Neuronal stem cell (in vitro differentiated cells): Measurements from ENCODE around the gene PISD.

Experiments used
- DNase-seq: peaks from one replicate; pipeline ENCODE4 v3.0.0-alpha.2; 2013; ENCODE audit warnings: low spot score
- H2AFZ ChIP-seq: one replicate; pipeline ENCODE4 v1.6.1; 2013; ENCODE audit warnings: mild to moderate bottlenecking, low read length, inconsistent platforms
- H2AK5ac ChIP-seq: 2 replicates; pipeline ENCODE4 v1.6.1; 2013; ENCODE audit warnings: low read depth, mild to moderate bottlenecking, inconsistent platforms, low read length, moderate library complexity, mixed read lengths
- H2BK120ac ChIP-seq: 2 replicates; pipeline ENCODE4 v1.6.1; 2013; ENCODE audit warnings: low read depth, mild to moderate bottlenecking, inconsistent platforms, low read length, moderate library complexity, mixed read lengths
- H2BK12ac ChIP-seq: one replicate; pipeline ENCODE4 v1.6.1; 2013; ENCODE audit warnings: low read length, inconsistent platforms
- H2BK15ac ChIP-seq: 2 replicates; pipeline ENCODE4 v1.6.1; 2013; ENCODE audit warnings: mild to moderate bottlenecking, low read length, inconsistent platforms, mixed read lengths
- H2BK5ac ChIP-seq: one replicate; pipeline ENCODE4 v1.6.1; 2013; ENCODE audit warnings: inconsistent platforms, mild to moderate bottlenecking, low read length, moderate library complexity
- H3K14ac ChIP-seq: one replicate; pipeline ENCODE4 v1.6.1; 2013; ENCODE audit warnings: low read length, inconsistent platforms
- H3K18ac ChIP-seq: 2 replicates; pipeline ENCODE4 v1.6.1; 2013; ENCODE audit warnings: low read length, inconsistent platforms
- H3K23ac ChIP-seq: 2 replicates; pipeline ENCODE4 v1.6.1; 2013; ENCODE audit warnings: low read depth, mild to moderate bottlenecking, mixed read lengths, low read length, inconsistent platforms; ENCODE audit not compliant: poor library complexity
- H3K27ac ChIP-seq: replicated peaks from 3 replicates; pipeline ENCODE4 v1.5.1; 2013; ENCODE audit warnings: low read length, inconsistent platforms
- H3K27me3 ChIP-seq, 3 experiments: 2 replicates each; pipeline ENCODE4 v1.6.1; 2013; ENCODE audit warnings: low read length in 3 of 3, mild to moderate bottlenecking in 2 of 3, inconsistent platforms in 1 of 3, low read depth in 1 of 3, mixed read lengths in 1 of 3, moderate library complexity in 1 of 3; ENCODE audit not compliant: control insufficient read depth in 3 of 3, insufficient read depth in 3 of 3
- H3K36me3 ChIP-seq, 2 donors: replicated peaks in 1 of 2; 2 replicates each; pipeline ENCODE4 v1.6.1; 2013; ENCODE audit warnings: low read length in 2 of 2; ENCODE audit not compliant: control insufficient read depth in 2 of 2, insufficient read depth in 2 of 2
- H3K4ac ChIP-seq: 2 replicates; pipeline ENCODE4 v1.6.1; 2013; ENCODE audit warnings: inconsistent platforms, mild to moderate bottlenecking, low read length, moderate library complexity
- H3K4me1 ChIP-seq, 2 donors: 1 replicate in 1 of 2; 2 replicates in 1 of 2; pipeline ENCODE4 v1.6.1; 2013; ENCODE audit warnings: low read length in 2 of 2, low read depth in 1 of 2; ENCODE audit not compliant: control insufficient read depth in 2 of 2, insufficient read depth in 1 of 2
- H3K4me2 ChIP-seq: one replicate; pipeline ENCODE4 v1.6.1; 2013; ENCODE audit warnings: mild to moderate bottlenecking, low read length, inconsistent platforms; ENCODE audit not compliant: insufficient read depth, poor library complexity, severe bottlenecking
- H3K4me3 ChIP-seq, 2 donors: 2 replicates each; pipeline ENCODE4 v1.5.1; 2013; ENCODE audit warnings: low read length in 2 of 2, mild to moderate bottlenecking in 2 of 2, inconsistent platforms in 1 of 2, moderate library complexity in 1 of 2
- H3K79me1 ChIP-seq: one replicate; pipeline ENCODE4 v1.6.1; 2013; ENCODE audit warnings: low read depth, mild to moderate bottlenecking, inconsistent platforms, low read length, moderate library complexity
- H3K9ac ChIP-seq: one replicate; pipeline ENCODE4 v1.6.1; 2013; ENCODE audit warnings: mild to moderate bottlenecking, low read depth, low read length, inconsistent platforms; ENCODE audit not compliant: poor library complexity
- H3K9me3 ChIP-seq, 2 donors: replicated peaks in 1 of 2; 2 replicates each; pipeline versions ENCODE3 to v1.6.1; 2013; ENCODE audit warnings: low read length in 2 of 2, mild to moderate bottlenecking in 2 of 2, inconsistent platforms in 1 of 2, low read depth in 1 of 2, mixed read lengths in 1 of 2, moderate library complexity in 1 of 2; ENCODE audit not compliant: control insufficient read depth in 2 of 2, insufficient read depth in 1 of 2
- H4K8ac ChIP-seq: one replicate; pipeline ENCODE4 v1.6.1; 2013; ENCODE audit warnings: low read depth, mild to moderate bottlenecking, inconsistent platforms, low read length, moderate library complexity
- H4K91ac ChIP-seq: one replicate; pipeline ENCODE4 v1.6.1; 2013; ENCODE audit warnings: low read length, low read depth, mild to moderate bottlenecking, inconsistent platforms; ENCODE audit not compliant: poor library complexity
- WGBS, 2 donors: extraction: QIAGEN DNeasy Blood & Tissue Kit; methylation state at CpG; one replicate each; pipeline ENCODE4 v1.1.7; 2013; ENCODE audit warnings: missing lambda C conversion rate in 2 of 2, mixed read lengths in 1 of 2; ENCODE audit not compliant: insufficient read length in 2 of 2, insufficient replicate concordance in 1 of 2; ENCODE audit errors: extremely low coverage in 2 of 2; 5-methylcytosine and 5-hydroxymethylcytosine counted together

The PISD gene

GRCh38 chr22:31647523-31648320 is 14.3 kb downstream of the PISD start:
- Histone ChIP-seq H2BK15ac (no peak overlapping the region), H3K4me2 (no peak overlapping the region), H3K14ac (no peak overlapping the region), H3K9ac (no peak overlapping the region), H4K91ac (no peak overlapping the region), H2BK5ac (no peak overlapping the region), H3K23ac (no peak overlapping the region), H3K4me3 (no peak overlapping the region), H3K4ac (no peak overlapping the region), H4K8ac (no peak overlapping the region), H2AFZ (no peak overlapping the region), H3K36me3 (peaks cover 10 to 57% of the 10 kb centered on the region in 2 donors), H2AK5ac (no peak overlapping the region), H3K27ac (no peak overlapping the region), H3K4me1 (no peaks in the 10 kb centered on the region), H3K79me1 (peaks cover 1% of the 10 kb centered on the region), H2BK120ac (no peak overlapping the region), H3K18ac (no peak overlapping the region), H3K9me3 (no peaks in the 10 kb centered on the region), H3K27me3 (no peaks in the 10 kb centered on the region), H2BK12ac (no peak overlapping the region)
- DNase-seq = no peak
- WGBS, 2 donors = no CpG with 5 or more reads among the region's 11 CpGs

DNA sequence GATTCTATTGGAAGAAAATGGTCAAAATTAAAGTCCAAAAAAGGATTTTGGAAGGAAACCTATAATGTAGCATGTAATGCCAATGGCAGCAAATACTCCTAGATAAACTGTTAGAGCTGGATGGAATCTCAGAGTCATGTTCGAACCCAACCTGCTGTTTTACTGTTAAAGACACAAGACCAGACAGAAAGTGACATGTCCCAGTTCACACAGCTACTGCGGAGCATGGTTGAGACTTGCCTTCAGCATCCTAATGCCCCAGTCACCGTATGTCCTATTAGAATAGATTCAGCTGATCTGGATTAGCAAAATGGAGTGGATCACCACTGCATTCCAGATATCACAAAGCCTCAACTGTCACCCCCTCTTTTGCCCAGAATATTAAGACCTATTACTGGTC is 14.9 kb downstream of the PISD start:
- Histone ChIP-seq H2BK120ac (no peak overlapping the region), H3K23ac (no peak overlapping the region), H3K4ac (no peak overlapping the region), H3K27ac (no peak overlapping the region), H3K79me1 (no peaks in the 10 kb centered on the region), H3K4me2 (no peak overlapping the region), H4K8ac (no peak overlapping the region), H3K4me3 (no peak overlapping the region), H2BK12ac (no peak overlapping the region), H2BK15ac (no peak overlapping the region), H3K27me3 (no peaks in the 10 kb centered on the region), H2BK5ac (no peak overlapping the region), H3K4me1 (no peaks in the 10 kb centered on the region), H2AK5ac (no peak overlapping the region), H3K36me3 (peaks cover 10 to 60% of the 10 kb centered on the region in 2 donors), H2AFZ (no peak overlapping the region), H4K91ac (no peak overlapping the region), H3K14ac (no peak overlapping the region), H3K18ac (no peak overlapping the region), H3K9me3 (no peaks in the 10 kb centered on the region), H3K9ac (no peak overlapping the region)
- WGBS, 2 donors = no CpG with 5 or more reads among the region's 3 CpGs
- no peak for DNase-seq

DNA sequence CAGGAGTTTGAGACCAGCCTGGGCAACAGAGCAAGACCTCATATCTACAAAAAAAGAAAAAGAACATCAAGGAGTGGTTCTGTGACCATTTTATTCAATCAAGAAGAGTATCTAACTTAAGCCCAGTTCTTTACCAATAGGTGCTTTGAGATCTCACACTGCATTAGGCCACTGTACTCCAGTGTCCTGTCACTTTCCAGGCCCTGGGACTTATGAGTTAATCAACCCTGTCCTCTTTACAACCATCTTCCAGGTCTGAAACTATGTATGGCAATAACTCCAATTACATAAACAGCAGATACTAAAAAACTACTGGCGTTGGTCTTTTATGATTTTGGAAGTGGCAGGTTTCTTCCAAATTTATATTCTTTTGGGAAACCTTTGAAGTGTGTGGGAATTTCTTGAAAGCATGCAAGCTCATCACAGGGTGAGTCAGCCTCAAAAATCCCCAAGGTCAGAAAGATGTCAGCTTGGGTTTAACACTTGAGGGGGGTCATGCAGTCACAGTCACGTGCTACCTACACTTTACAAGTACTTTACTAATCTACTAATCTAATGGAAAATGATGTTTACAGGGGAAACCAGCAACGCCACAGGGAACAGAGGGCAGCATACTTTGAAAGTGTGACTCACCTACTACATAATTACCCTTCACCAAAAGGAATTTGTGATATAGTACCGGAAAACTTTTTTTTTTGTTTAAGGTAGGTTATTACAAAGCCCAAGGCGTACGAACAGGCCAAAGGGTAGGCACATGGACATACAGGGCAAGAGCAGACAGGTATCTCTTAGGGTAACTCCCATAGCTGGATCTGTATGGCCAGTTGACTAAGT is 15.6 kb downstream of the PISD start:
- no peak overlapping the region for H3K4me2 ChIP-seq

DNA sequence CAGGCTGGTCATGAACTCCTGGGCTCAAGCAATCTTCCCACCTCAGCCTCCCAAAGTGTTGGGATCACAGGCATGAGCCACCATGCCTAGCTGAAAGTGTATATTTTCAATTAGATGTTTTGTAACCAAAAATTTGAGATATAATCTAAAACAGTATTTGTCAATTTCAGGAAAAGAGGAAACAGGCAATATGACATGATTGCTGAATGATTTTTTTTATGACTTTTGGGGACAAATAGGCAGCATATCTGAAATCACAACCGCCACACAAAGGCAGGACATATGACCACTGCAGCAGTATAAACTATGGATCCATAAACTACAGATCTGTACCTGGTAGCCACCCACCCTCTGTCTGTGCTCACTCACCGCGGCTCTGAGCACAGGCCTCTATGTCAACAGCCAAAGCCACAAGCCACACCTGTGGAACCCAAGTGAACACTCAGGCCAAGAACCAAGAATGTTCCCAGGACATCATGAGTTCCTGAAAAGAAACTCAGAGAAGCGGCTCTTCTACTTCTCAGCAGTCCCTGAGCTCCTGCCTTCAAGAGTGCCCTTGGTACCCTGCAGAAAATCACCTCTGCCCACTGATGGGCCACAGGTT is 22.5 kb downstream of the PISD start:
- H3K14ac ChIP-seq = no peak overlapping the region
- no peak overlapping the region for H3K4me2 ChIP-seq
- H2BK12ac ChIP-seq = no peak overlapping the region
- WGBS, 2 donors = no CpG with 5 or more reads among the region's 4 CpGs
- H3K36me3 ChIP-seq = peaks cover 0 to 17% of the 10 kb centered on the region in 2 donors
- H3K27ac ChIP-seq = no peak overlapping the region
- H3K4me3 ChIP-seq = no peak overlapping the region
- H3K4ac ChIP-seq = no peak overlapping the region
- H4K8ac ChIP-seq = no peak overlapping the region
- H3K4me1 ChIP-seq = no peaks in the 10 kb centered on the region
- H2BK5ac ChIP-seq = no peak overlapping the region
- H2AK5ac ChIP-seq = no peak overlapping the region
- H4K91ac ChIP-seq = no peak overlapping the region
- no peak for DNase-seq
- H3K23ac ChIP-seq = no peak overlapping the region
- H2AFZ ChIP-seq = no peak overlapping the region
- H2BK15ac ChIP-seq = no peak overlapping the region
- no peak overlapping the region for H3K18ac ChIP-seq
- H3K27me3 ChIP-seq = no peaks in the 10 kb centered on the region
- peaks cover 6% of the 10 kb centered on the region for H3K79me1 ChIP-seq
- H2BK120ac ChIP-seq = no peak overlapping the region
- H3K9ac ChIP-seq = no peak overlapping the region
- H3K9me3 ChIP-seq = no peaks in the 10 kb centered on the region

More for the DNA sequence above, 15.6 kb downstream of the PISD start:
- Histone ChIP-seq H4K91ac (no peak overlapping the region), H3K4me1 (no peaks in the 10 kb centered on the region), H4K8ac (no peak overlapping the region), H2BK12ac (no peak overlapping the region), H3K4me3 (no peak overlapping the region), H3K9ac (no peak overlapping the region), H3K27me3 (no peaks in the 10 kb centered on the region), H3K23ac (no peak overlapping the region), H3K18ac (no peak overlapping the region), H3K9me3 (no peaks in the 10 kb centered on the region), H2BK120ac (no peak overlapping the region), H3K27ac (no peak overlapping the region), H2BK5ac (no peak overlapping the region), H3K79me1 (no peaks in the 10 kb centered on the region), H2AK5ac (no peak overlapping the region), H2AFZ (no peak overlapping the region), H2BK15ac (no peak overlapping the region), H3K14ac (no peak overlapping the region), H3K4ac (no peak overlapping the region), H3K36me3 (peaks cover 10 to 63% of the 10 kb centered on the region in 2 donors)
- DNase-seq = no peak
- no CpG with 5 or more reads among the region's 6 CpGs for WGBS, 2 donors
